HEK293 (cell line): ENCODE results near the gene ROPN1L.
A peak's percentile ranks its signal among the peaks of the same experiment; 100 is the strongest.

Experiments used
- CTCF ChIA-PET: fragments of 350-600 bp; formaldehyde crosslinking; extraction: SDS; loops from one replicate; lab custom pipeline; 2021; ENCODE audit warnings: antibody characterized with exemption; lab: Yijun Ruan, JAX
- POLR2A ChIA-PET: fragments of 300-600 bp; formaldehyde crosslinking; extraction: SDS; loops from one replicate; lab custom pipeline; 2020; ENCODE audit warnings: antibody characterized with exemption, inconsistent platforms; lab: Yijun Ruan, JAX
- H3K27ac ChIP-seq: fragments of 200-500 bp; sonication (Bioruptor generic); 2 replicates; pipeline ENCODE4 v1.5.1; 2014; ENCODE audit warnings: low read depth, low read length, control low read depth, inconsistent platforms; ENCODE audit errors: extremely low read depth
- H3K36me3 ChIP-seq, 2 experiments: fragments of 200-500 bp in 1 of 2; sonication (Bioruptor generic) in 1 of 2; 1 replicate in 1 of 2; 2 replicates in 1 of 2; pipeline ENCODE4 v1.5.1; 2014 to 2017; ENCODE audit warnings: inconsistent platforms in 2 of 2, low read length in 2 of 2; ENCODE audit not compliant: control insufficient read depth in 2 of 2, insufficient read depth in 1 of 2
- H3K4me1 ChIP-seq: fragments of 200-500 bp; sonication (Bioruptor generic); 2 replicates; pipeline ENCODE4 v1.5.1; 2014; ENCODE audit warnings: mild to moderate bottlenecking, low read length, inconsistent platforms; ENCODE audit not compliant: control insufficient read depth, insufficient read depth
- H3K4me3 ChIP-seq: 2 replicates; pipeline ENCODE4 v1.5.1; 2011; ENCODE audit warnings: low read depth, mild to moderate bottlenecking, control low read depth, low read length, moderate library complexity
- H3K9me3 ChIP-seq: fragments of 200-500 bp; sonication (Bioruptor generic); 2 replicates; pipeline ENCODE4 v1.5.1; 2014; ENCODE audit warnings: low read depth, low read length, inconsistent platforms; ENCODE audit not compliant: control insufficient read depth, insufficient read depth
- EGR2 ChIP-seq: fragments of 450-650 bp; formaldehyde crosslinking; IDR thresholded peaks from 2 replicates; pipeline ENCODE4 v1.5.1; 2016; ENCODE audit warnings: low read depth, missing biosample characterization, missing genetic modification characterization
- ZIC2 ChIP-seq: fragments of 450-650 bp; formaldehyde crosslinking; IDR thresholded peaks from 2 replicates; pipeline ENCODE4 v1.5.1; 2016; ENCODE audit warnings: missing biosample characterization, missing genetic modification characterization
- ZNF157 ChIP-seq: fragments of 450-650 bp; formaldehyde crosslinking; IDR thresholded peaks from 2 replicates; pipeline ENCODE4 v1.5.1; 2016; ENCODE audit warnings: missing biosample characterization, missing genetic modification characterization
- ZNF223 ChIP-seq: fragments of 450-650 bp; formaldehyde crosslinking; IDR thresholded peaks from 2 replicates; pipeline ENCODE4 v1.5.1; 2016; ENCODE audit warnings: missing biosample characterization, missing genetic modification characterization
- ZNF292 ChIP-seq: fragments of 450-650 bp; formaldehyde crosslinking; IDR thresholded peaks from 2 replicates; pipeline ENCODE4 v1.5.1; 2016; ENCODE audit warnings: low read depth, missing biosample characterization, missing genetic modification characterization, borderline replicate concordance
- ZNF394 ChIP-seq: fragments of 450-650 bp; formaldehyde crosslinking; IDR thresholded peaks from 2 replicates; pipeline ENCODE4 v1.5.1; 2016; ENCODE audit warnings: missing biosample characterization, missing genetic modification characterization, mild to moderate bottlenecking, moderate library complexity, borderline replicate concordance
- ZNF530 ChIP-seq: fragments of 450-650 bp; formaldehyde crosslinking; IDR thresholded peaks from 2 replicates; pipeline ENCODE4 v1.5.1; 2016; ENCODE audit warnings: low read depth, missing biosample characterization, missing genetic modification characterization
- TF ChIP-seq, protein P1 (sequence below): fragments of 450-650 bp; formaldehyde crosslinking; IDR thresholded peaks from 2 replicates; pipeline ENCODE4 v1.5.1; 2016; ENCODE audit warnings: missing biosample characterization, missing genetic modification characterization
- TF ChIP-seq, protein P2 (sequence below): fragments of 450-650 bp; formaldehyde crosslinking; IDR thresholded peaks from 2 replicates; pipeline ENCODE4 v1.5.1; 2016; ENCODE audit warnings: missing biosample characterization, missing genetic modification characterization, borderline replicate concordance
- TF ChIP-seq, protein P3 (sequence below): fragments of 450-650 bp; formaldehyde crosslinking; IDR thresholded peaks from 2 replicates; pipeline ENCODE4 v1.5.1; 2016; ENCODE audit warnings: missing biosample characterization, missing genetic modification characterization
- TF ChIP-seq, protein P4 (sequence below): fragments of 450-650 bp; formaldehyde crosslinking; IDR thresholded peaks from 2 replicates; pipeline ENCODE4 v1.5.1; 2016; ENCODE audit warnings: missing biosample characterization, missing genetic modification characterization, low read depth
- TF ChIP-seq, protein P5 (sequence below): fragments of 450-650 bp; formaldehyde crosslinking; IDR thresholded peaks from 2 replicates; pipeline ENCODE4 v1.5.1; 2016; ENCODE audit warnings: missing biosample characterization, missing genetic modification characterization

ROPN1L gene

DNA sequence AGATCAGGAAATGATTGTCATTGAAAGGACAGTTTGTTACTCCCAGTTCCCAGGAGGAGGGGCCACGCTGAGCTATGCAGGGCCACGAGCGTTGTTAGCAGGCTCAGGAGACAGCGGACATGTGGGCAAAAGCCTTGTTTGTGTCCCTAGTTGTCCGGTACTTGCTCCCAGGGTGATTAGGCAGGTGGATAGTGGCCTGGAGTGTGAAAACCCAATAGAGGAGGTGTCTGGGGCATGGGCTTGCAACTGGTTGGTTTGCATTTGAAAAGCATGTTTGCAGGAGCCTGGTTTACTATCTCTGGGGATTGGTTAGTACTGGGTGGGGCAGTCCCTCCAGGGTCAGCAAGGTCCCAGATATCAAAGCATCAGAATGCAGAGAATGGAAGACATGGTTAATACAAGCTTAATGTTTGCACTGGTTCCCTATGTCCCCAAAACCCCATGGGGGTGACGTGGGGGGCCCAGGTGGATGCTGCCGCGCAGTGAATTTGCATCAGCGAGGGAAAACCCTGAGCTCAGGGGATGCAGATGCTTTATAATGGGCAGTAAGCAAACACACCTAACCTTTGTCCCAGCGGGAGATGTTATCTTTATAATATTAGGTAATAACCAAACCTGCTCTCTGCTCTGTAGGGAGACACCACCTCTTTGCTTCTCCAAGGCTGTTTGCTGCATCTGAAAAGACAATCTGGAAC lies 39.7 kb downstream of the ROPN1L start (continued):
- TF ChIP-seq, protein P1, sequence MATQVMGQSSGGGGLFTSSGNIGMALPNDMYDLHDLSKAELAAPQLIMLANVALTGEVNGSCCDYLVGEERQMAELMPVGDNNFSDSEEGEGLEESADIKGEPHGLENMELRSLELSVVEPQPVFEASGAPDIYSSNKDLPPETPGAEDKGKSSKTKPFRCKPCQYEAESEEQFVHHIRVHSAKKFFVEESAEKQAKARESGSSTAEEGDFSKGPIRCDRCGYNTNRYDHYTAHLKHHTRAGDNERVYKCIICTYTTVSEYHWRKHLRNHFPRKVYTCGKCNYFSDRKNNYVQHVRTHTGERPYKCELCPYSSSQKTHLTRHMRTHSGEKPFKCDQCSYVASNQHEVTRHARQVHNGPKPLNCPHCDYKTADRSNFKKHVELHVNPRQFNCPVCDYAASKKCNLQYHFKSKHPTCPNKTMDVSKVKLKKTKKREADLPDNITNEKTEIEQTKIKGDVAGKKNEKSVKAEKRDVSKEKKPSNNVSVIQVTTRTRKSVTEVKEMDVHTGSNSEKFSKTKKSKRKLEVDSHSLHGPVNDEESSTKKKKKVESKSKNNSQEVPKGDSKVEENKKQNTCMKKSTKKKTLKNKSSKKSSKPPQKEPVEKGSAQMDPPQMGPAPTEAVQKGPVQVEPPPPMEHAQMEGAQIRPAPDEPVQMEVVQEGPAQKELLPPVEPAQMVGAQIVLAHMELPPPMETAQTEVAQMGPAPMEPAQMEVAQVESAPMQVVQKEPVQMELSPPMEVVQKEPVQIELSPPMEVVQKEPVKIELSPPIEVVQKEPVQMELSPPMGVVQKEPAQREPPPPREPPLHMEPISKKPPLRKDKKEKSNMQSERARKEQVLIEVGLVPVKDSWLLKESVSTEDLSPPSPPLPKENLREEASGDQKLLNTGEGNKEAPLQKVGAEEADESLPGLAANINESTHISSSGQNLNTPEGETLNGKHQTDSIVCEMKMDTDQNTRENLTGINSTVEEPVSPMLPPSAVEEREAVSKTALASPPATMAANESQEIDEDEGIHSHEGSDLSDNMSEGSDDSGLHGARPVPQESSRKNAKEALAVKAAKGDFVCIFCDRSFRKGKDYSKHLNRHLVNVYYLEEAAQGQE, result no peak
- no peak for TF ChIP-seq ZNF223 (tag by site-specific recombination)
- no peak for TF ChIP-seq ZNF394
- TF ChIP-seq, protein P2, sequence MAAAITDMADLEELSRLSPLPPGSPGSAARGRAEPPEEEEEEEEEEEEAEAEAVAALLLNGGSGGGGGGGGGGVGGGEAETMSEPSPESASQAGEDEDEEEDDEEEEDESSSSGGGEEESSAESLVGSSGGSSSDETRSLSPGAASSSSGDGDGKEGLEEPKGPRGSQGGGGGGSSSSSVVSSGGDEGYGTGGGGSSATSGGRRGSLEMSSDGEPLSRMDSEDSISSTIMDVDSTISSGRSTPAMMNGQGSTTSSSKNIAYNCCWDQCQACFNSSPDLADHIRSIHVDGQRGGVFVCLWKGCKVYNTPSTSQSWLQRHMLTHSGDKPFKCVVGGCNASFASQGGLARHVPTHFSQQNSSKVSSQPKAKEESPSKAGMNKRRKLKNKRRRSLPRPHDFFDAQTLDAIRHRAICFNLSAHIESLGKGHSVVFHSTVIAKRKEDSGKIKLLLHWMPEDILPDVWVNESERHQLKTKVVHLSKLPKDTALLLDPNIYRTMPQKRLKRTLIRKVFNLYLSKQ (tag by site-specific recombination), result no peak

DNA sequence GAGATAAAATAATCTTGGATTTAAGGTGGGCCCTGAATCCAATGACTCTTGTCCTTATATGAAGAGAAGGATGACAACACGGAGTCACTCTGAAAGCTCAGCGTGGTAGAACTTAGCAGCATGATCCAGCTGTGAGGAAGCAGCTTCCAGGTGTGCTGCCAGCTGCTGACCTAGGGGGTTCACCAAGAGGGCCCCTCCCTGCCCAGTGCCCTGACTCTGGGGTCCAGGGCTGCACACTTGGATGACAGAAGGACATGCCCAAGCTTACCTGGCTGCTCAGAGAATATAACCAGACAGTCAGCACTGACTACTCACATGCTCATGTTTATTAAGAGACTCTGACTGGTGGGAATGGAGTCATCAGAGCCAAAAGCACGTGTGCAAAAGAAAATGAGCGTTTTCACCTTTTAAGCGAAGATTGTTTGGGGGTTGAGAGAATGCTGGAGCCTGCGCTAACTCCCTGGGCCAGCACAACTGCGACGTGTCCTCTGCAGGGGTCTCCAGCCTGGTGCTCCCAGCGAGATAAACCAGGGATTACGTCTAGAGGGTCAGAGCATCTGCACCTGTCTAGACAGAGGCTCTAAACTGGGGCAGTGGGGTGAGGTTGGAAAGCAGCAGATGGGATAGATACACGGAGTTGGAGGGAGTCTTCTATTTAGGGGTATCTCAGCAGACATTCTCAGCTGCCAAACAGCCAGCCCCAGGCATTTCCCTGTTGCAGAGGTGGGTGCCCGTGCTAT lies 41.3 kb downstream of the ROPN1L start:
- no peaks in the 10 kb centered on the region for H3K9me3 ChIP-seq
- H3K27ac ChIP-seq, result no peak overlapping the region
- POLR2A ChIA-PET, result no interaction called here
- no peaks in the 10 kb centered on the region for H3K36me3 ChIP-seq
- TF ChIP-seq, protein P3, sequence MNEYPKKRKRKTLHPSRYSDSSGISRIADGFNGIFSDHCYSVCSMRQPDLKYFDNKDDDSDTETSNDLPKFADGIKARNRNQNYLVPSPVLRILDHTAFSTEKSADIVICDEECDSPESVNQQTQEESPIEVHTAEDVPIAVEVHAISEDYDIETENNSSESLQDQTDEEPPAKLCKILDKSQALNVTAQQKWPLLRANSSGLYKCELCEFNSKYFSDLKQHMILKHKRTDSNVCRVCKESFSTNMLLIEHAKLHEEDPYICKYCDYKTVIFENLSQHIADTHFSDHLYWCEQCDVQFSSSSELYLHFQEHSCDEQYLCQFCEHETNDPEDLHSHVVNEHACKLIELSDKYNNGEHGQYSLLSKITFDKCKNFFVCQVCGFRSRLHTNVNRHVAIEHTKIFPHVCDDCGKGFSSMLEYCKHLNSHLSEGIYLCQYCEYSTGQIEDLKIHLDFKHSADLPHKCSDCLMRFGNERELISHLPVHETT (tag by site-specific recombination), result no peak
- no peak for TF ChIP-seq EGR2 (tag by site-specific recombination)
- TF ChIP-seq, protein P4, sequence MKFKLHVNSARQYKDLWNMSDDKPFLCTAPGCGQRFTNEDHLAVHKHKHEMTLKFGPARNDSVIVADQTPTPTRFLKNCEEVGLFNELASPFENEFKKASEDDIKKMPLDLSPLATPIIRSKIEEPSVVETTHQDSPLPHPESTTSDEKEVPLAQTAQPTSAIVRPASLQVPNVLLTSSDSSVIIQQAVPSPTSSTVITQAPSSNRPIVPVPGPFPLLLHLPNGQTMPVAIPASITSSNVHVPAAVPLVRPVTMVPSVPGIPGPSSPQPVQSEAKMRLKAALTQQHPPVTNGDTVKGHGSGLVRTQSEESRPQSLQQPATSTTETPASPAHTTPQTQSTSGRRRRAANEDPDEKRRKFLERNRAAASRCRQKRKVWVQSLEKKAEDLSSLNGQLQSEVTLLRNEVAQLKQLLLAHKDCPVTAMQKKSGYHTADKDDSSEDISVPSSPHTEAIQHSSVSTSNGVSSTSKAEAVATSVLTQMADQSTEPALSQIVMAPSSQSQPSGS, result no peak
- no peak for TF ChIP-seq ZNF157 (tag by site-specific recombination)
- TF ChIP-seq ZNF292 (tag by site-specific recombination), result no peak
- TF ChIP-seq, protein P5, sequence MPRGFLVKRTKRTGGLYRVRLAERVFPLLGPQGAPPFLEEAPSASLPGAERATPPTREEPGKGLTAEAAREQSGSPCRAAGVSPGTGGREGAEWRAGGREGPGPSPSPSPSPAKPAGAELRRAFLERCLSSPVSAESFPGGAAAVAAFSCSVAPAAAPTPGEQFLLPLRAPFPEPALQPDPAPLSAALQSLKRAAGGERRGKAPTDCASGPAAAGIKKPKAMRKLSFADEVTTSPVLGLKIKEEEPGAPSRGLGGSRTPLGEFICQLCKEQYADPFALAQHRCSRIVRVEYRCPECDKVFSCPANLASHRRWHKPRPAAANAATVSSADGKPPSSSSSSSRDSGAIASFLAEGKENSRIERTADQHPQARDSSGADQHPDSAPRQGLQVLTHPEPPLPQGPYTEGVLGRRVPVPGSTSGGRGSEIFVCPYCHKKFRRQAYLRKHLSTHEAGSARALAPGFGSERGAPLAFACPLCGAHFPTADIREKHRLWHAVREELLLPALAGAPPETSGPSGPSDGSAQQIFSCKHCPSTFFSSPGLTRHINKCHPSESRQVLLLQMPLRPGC (tag by site-specific recombination), result no peak
- 0 out of 2 replicates have a peak, but pooled peaks have one; percentile 27 for TF ChIP-seq ZIC2 (tag by site-specific recombination)
- TF ChIP-seq ZNF530, result no peak
- H3K4me3 ChIP-seq, result no peak overlapping the region
- peaks cover 11% of the 10 kb centered on the region for H3K4me1 ChIP-seq
- CTCF ChIA-PET, result no interaction called here
